GM18873 (cell line): ENCODE data around the gene TOP2A.

ENCODE experiments used
- ATAC-seq: cut with Tn5 transposase; IDR thresholded peaks from one replicate; pipeline ENCODE4 v1.9.1; 2021; ENCODE audit warnings: mild to moderate bottlenecking, moderate library complexity, moderate number of reproducible peaks; ENCODE audit not compliant: unreplicated experiment, low FRiP score

TOP2A gene

GRCh38 chr17:40417609-40418427 lies at the start of gene TOP2A:
Gene TOP2A (minus strand): TSS chr17:40417896. CDS start chr17:40417791, 105 bp downstream.
- ATAC-seq, result peak; percentile 93

- no peak for ATAC-seq
Observed at GRCh38 chr17:40467281-40467867, 49.7 kb upstream of the TOP2A start.

GRCh38 chr17:40466298-40466971 lies 48.7 kb upstream of the TOP2A start:
- ATAC-seq, result no peak

- ATAC-seq, result no peak
Observed at GRCh38 chr17:40464392-40464855, 46.7 kb upstream of the TOP2A start.

GRCh38 chr17:40463122-40463550 lies 45.4 kb upstream of the TOP2A start:
- ATAC-seq, result no peak

- ATAC-seq, result no peak
Observed at GRCh38 chr17:40462343-40463121, 44.8 kb upstream of the TOP2A start.

- ATAC-seq, result no peak
Observed at GRCh38 chr17:40461732-40462342, 44.1 kb upstream of the TOP2A start.

GRCh38 chr17:40460968-40461731 lies 43.5 kb upstream of the TOP2A start:
- no peak for ATAC-seq

- ATAC-seq, result no peak
Observed at GRCh38 chr17:40460604-40460967, 42.9 kb upstream of the TOP2A start.

GRCh38 chr17:40459636-40460603 lies 42.2 kb upstream of the TOP2A start:
- ATAC-seq, result no peak

GRCh38 chr17:40458851-40459482 lies 41.3 kb upstream of the TOP2A start:
- ATAC-seq, result no peak

- no peak for ATAC-seq
Observed at GRCh38 chr17:40457964-40458791, 40.5 kb upstream of the TOP2A start.

- no peak for ATAC-seq
Observed at GRCh38 chr17:40457369-40457768, 39.7 kb upstream of the TOP2A start.

GRCh38 chr17:40456396-40456951 lies 38.8 kb upstream of the TOP2A start:
- ATAC-seq, result no peak

GRCh38 chr17:40454613-40454995 lies 36.9 kb upstream of the TOP2A start:
- ATAC-seq, result no peak

- ATAC-seq, result no peak
Observed at GRCh38 chr17:40453881-40454612, 36.4 kb upstream of the TOP2A start.
